HepG2 (cell line): ENCODE data around the gene FGFR4. TPM values are rescaled to one million over a fixed set of nuclear protein-coding genes. Genes with fewer than 3 reads are reported as not detected.
A peak's percentile ranks its signal among the peaks of the same experiment; 100 is the strongest.

Experiments used
- AGO1 ChIP-seq: fragments of 200-400 bp; formaldehyde crosslinking; IDR thresholded peaks from 2 replicates; pipeline ENCODE4 v1.6.1; 2017; ENCODE audit warnings: mild to moderate bottlenecking, low read depth, low read length, moderate library complexity; ENCODE audit not compliant: poor library complexity, severe bottlenecking
- ATF7-NPFF ChIP-seq: sonication (generic); formaldehyde crosslinking; IDR thresholded peaks from 2 replicates; pipeline ENCODE4 v1.8.1; 2023; ENCODE audit warnings: mild to moderate bottlenecking, low read depth, missing genetic modification reagents, moderate library complexity
- CENPT ChIP-seq: sonication (generic); formaldehyde crosslinking; IDR thresholded peaks from 2 replicates; pipeline ENCODE4 v1.8.0; 2022; ENCODE audit warnings: low read depth, mild to moderate bottlenecking, moderate library complexity, missing genetic modification reagents
- FOSL1 ChIP-seq: sonication (generic); formaldehyde crosslinking; IDR thresholded peaks from 2 replicates; pipeline ENCODE4 v1.9.0; 2021; ENCODE audit warnings: missing genetic modification reagents, borderline replicate concordance
- HES4 ChIP-seq: sonication (generic); formaldehyde crosslinking; IDR thresholded peaks from 2 replicates; pipeline ENCODE4 v1.9.0; 2021; ENCODE audit warnings: mild to moderate bottlenecking, missing genetic modification reagents, borderline replicate concordance
- JUN ChIP-seq: sonication (generic); formaldehyde crosslinking; IDR thresholded peaks from 2 replicates; pipeline ENCODE4 v1.4.0; 2020; ENCODE audit warnings: mild to moderate bottlenecking, missing genetic modification reagents
- KDM3A ChIP-seq: IDR thresholded peaks from 2 replicates; pipeline ENCODE4 v1.6.1; 2018; ENCODE audit warnings: low read depth, missing compliant biosample characterization
- KMT2A ChIP-seq: sonication (generic); formaldehyde crosslinking; IDR thresholded peaks from 2 replicates; pipeline ENCODE4 v1.4.0; 2020; ENCODE audit warnings: missing genetic modification reagents
- POLR2A ChIP-seq, 2 experiments: IDR thresholded peaks; 2 replicates each; pipeline ENCODE4 v1.6.1; 2011; ENCODE audit warnings: low read depth in 2 of 2, low read length in 2 of 2, mild to moderate bottlenecking in 1 of 2, moderate library complexity in 1 of 2; ENCODE audit not compliant: insufficient read depth in 1 of 2
- PPARG ChIP-seq: conservative IDR thresholded peaks from 2 replicates; pipeline ENCODE4 v1.6.1; 2016; ENCODE audit warnings: missing biosample characterization, missing genetic modification reagents
- RAD21 ChIP-seq: fragments of 450-650 bp; formaldehyde crosslinking; IDR thresholded peaks from 2 replicates; pipeline ENCODE4 v1.5.0; 2020; ENCODE audit warnings: mild to moderate bottlenecking
- RARA ChIP-seq: IDR thresholded peaks from 2 replicates; pipeline ENCODE4 v1.6.1; 2016; ENCODE audit warnings: missing genetic modification reagents, missing compliant biosample characterization
- RNF2 ChIP-seq: fragments of 450-650 bp; conservative IDR thresholded peaks from 2 replicates; pipeline ENCODE4 v1.6.1; 2016; ENCODE audit warnings: low read depth
- ZBTB20 ChIP-seq: sonication (generic); formaldehyde crosslinking; IDR thresholded peaks from 2 replicates; pipeline ENCODE4 v1.8.1; 2023; ENCODE audit warnings: missing genetic modification reagents, low read depth, mild to moderate bottlenecking, borderline replicate concordance
- ZBTB3 ChIP-seq: sonication (generic); formaldehyde crosslinking; IDR thresholded peaks from 2 replicates; pipeline ENCODE4 v1.4.0; 2020; ENCODE audit warnings: low read depth, mild to moderate bottlenecking, moderate library complexity, missing genetic modification reagents, borderline replicate concordance
- polyA plus RNA-seq, 8 experiments: library from polyadenylated mRNA; depleted of rRNA in 3 of 8; stranded (reverse) in 7 of 8; unstranded in 1 of 8; fragments of >200 nt; fragmentation: Illumina TruSeq in 4 of 8; extraction: Trizol in 4 of 8; gene quantifications; 2 replicates each; pipeline versions ENCODE4 v1.2.1 to v1.2.3, GENCODE V29; 2011 to 2016; ENCODE audit warnings: low read depth in 4 of 8, missing spikeins in 1 of 8, mixed read lengths in 1 of 8; ENCODE audit not compliant: insufficient read depth in 1 of 8
- total RNA-seq, 5 experiments: library from RNA; depleted of rRNA; stranded (reverse); fragments of >200 nt; fragmentation: Illumina TruSeq; extraction: Trizol; gene quantifications; 2 replicates each; pipeline ENCODE4 v1.2.3, GENCODE V29; 2016; ENCODE audit warnings: low read depth in 1 of 5
- TF ChIP-seq, protein P1 (sequence below): sonication (generic); formaldehyde crosslinking; IDR thresholded peaks from 2 replicates; pipeline ENCODE4 v1.5.0; 2020; ENCODE audit warnings: mild to moderate bottlenecking, missing genetic modification reagents, borderline replicate concordance
- TF ChIP-seq, protein P2 (sequence below): sonication (generic); formaldehyde crosslinking; IDR thresholded peaks from 2 replicates; pipeline ENCODE4 v1.4.0; 2020; ENCODE audit warnings: missing genetic modification reagents, borderline replicate concordance
- TF ChIP-seq, protein P3 (sequence below): sonication (generic); formaldehyde crosslinking; IDR thresholded peaks from 2 replicates; pipeline ENCODE4 v1.4.0; 2020; ENCODE audit warnings: missing genetic modification reagents; ENCODE audit errors: not compliant biosample characterization

The FGFR4 gene
- total and polyA plus RNA-seq, 2 of the 13 experiments (the other 11 are each of a cell fraction or from before 2014, with no cell fraction given): 129 to 219 TPM

DNA sequence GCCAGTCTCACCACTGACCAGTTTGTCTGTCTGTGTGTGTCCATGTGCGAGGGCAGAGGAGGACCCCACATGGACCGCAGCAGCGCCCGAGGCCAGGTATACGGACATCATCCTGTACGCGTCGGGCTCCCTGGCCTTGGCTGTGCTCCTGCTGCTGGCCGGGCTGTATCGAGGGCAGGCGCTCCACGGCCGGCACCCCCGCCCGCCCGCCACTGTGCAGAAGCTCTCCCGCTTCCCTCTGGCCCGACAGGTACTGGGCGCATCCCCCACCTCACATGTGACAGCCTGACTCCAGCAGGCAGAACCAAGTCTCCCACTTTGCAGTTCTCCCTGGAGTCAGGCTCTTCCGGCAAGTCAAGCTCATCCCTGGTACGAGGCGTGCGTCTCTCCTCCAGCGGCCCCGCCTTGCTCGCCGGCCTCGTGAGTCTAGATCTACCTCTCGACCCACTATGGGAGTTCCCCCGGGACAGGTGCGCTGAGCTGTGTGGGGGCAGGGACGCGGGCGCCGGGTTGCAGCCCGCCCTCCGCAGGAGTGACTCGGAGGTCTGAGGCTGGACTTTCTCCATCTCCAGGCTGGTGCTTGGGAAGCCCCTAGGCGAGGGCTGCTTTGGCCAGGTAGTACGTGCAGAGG is 6.5 kb downstream of the FGFR4 start (continued):
- TF ChIP-seq, protein P1, sequence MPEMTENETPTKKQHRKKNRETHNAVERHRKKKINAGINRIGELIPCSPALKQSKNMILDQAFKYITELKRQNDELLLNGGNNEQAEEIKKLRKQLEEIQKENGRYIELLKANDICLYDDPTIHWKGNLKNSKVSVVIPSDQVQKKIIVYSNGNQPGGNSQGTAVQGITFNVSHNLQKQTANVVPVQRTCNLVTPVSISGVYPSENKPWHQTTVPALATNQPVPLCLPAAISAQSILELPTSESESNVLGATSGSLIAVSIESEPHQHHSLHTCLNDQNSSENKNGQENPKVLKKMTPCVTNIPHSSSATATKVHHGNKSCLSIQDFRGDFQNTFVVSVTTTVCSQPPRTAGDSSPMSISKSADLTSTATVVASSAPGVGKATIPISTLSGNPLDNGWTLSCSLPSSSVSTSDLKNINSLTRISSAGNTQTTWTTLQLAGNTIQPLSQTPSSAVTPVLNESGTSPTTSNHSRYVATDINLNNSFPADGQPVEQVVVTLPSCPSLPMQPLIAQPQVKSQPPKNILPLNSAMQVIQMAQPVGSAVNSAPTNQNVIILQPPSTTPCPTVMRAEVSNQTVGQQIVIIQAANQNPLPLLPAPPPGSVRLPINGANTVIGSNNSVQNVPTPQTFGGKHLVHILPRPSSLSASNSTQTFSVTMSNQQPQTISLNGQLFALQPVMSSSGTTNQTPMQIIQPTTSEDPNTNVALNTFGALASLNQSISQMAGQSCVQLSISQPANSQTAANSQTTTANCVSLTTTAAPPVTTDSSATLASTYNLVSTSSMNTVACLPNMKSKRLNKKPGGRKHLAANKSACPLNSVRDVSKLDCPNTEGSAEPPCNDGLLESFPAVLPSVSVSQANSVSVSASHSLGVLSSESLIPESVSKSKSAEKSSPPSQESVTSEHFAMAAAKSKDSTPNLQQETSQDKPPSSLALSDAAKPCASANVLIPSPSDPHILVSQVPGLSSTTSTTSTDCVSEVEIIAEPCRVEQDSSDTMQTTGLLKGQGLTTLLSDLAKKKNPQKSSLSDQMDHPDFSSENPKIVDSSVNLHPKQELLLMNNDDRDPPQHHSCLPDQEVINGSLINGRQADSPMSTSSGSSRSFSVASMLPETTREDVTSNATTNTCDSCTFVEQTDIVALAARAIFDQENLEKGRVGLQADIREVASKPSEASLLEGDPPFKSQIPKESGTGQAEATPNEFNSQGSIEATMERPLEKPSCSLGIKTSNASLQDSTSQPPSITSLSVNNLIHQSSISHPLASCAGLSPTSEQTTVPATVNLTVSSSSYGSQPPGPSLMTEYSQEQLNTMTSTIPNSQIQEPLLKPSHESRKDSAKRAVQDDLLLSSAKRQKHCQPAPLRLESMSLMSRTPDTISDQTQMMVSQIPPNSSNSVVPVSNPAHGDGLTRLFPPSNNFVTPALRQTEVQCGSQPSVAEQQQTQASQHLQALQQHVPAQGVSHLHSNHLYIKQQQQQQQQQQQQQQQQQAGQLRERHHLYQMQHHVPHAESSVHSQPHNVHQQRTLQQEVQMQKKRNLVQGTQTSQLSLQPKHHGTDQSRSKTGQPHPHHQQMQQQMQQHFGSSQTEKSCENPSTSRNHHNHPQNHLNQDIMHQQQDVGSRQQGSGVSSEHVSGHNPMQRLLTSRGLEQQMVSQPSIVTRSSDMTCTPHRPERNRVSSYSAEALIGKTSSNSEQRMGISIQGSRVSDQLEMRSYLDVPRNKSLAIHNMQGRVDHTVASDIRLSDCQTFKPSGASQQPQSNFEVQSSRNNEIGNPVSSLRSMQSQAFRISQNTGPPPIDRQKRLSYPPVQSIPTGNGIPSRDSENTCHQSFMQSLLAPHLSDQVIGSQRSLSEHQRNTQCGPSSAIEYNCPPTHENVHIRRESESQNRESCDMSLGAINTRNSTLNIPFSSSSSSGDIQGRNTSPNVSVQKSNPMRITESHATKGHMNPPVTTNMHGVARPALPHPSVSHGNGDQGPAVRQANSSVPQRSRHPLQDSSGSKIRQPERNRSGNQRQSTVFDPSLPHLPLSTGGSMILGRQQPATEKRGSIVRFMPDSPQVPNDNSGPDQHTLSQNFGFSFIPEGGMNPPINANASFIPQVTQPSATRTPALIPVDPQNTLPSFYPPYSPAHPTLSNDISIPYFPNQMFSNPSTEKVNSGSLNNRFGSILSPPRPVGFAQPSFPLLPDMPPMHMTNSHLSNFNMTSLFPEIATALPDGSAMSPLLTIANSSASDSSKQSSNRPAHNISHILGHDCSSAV (CRISPR knock-in tag): no peak
- TF ChIP-seq, protein P2, sequence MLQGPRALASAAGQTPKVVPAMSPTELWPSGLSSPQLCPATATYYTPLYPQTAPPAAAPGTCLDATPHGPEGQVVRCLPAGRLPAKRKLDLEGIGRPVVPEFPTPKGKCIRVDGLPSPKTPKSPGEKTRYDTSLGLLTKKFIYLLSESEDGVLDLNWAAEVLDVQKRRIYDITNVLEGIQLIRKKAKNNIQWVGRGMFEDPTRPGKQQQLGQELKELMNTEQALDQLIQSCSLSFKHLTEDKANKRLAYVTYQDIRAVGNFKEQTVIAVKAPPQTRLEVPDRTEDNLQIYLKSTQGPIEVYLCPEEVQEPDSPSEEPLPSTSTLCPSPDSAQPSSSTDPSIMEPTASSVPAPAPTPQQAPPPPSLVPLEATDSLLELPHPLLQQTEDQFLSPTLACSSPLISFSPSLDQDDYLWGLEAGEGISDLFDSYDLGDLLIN (CRISPR knock-in tag): no peak
- TF ChIP-seq ZBTB3 (CRISPR knock-in tag) (no peak), HES4 (CRISPR knock-in tag) (no peak), ATF7-NPFF (no peak), RNF2 (no peak), JUN (CRISPR knock-in tag) (no peak), FOSL1 (no peak), KDM3A (CRISPR knock-in tag) (no peak), KMT2A (CRISPR knock-in tag) (no peak), ZBTB20 (CRISPR knock-in tag) (no peak), PPARG (CRISPR knock-in tag) (no peak), CENPT (no peak), AGO1 (peak; percentile 31), POLR2A (IDR thresholded peaks at IDR 0.05; ENCODE audit: insufficient read depth in 1 of 2, low read depth in 2 of 2, low read length in 2 of 2) (0 out of 4 replicates have a peak, but pooled peaks of 1 of the 2 experiments have one; percentile 14), RARA (CRISPR knock-in tag) (no peak), RAD21 (CRISPR knock-in tag) (no peak)
- TF ChIP-seq, protein P3, sequence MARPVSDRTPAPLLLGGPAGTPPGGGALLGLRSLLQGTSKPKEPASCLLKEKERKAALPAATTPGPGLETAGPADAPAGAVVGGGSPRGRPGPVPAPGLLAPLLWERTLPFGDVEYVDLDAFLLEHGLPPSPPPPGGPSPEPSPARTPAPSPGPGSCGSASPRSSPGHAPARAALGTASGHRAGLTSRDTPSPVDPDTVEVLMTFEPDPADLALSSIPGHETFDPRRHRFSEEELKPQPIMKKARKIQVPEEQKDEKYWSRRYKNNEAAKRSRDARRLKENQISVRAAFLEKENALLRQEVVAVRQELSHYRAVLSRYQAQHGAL (CRISPR knock-in tag): no peak
- TF ChIP-seq, all 625 proteins: peak for 7
